ENCODE measurements around the gene SMYD3.

The SMYD3 gene

GRCh38 chr1:246136477-246136876 lies 370.6 kb downstream of the SMYD3 start:
- DNase-seq = no peak

- no peak for DNase-seq
Observed at GRCh38 chr1:246134789-246135188, 372.3 kb downstream of the SMYD3 start.

GRCh38 chr1:246131095-246131494 lies 376.0 kb downstream of the SMYD3 start:
- no peak for DNase-seq

- DNase-seq = no peak
Observed at GRCh38 chr1:246128494-246129069, 378.5 kb downstream of the SMYD3 start.

- DNase-seq = no peak
Observed at GRCh38 chr1:246126580-246126979, 380.5 kb downstream of the SMYD3 start.

- no peak for DNase-seq
Observed at GRCh38 chr1:246122071-246122470, 385.0 kb downstream of the SMYD3 start.

GRCh38 chr1:246121533-246121932 lies 385.5 kb downstream of the SMYD3 start:
- peak; percentile 22 for DNase-seq

- peak; percentile 83 for DNase-seq
Observed at GRCh38 chr1:246117066-246117791, 389.9 kb downstream of the SMYD3 start.

- DNase-seq = no peak
Observed at GRCh38 chr1:246114369-246114768, 392.7 kb downstream of the SMYD3 start.

GRCh38 chr1:246113555-246114095 lies 393.5 kb downstream of the SMYD3 start:
- DNase-seq = peak; percentile 58

GRCh38 chr1:246111570-246111969 lies 395.5 kb downstream of the SMYD3 start:
- DNase-seq = no peak

GRCh38 chr1:246110343-246111219 lies 396.5 kb downstream of the SMYD3 start:
- DNase-seq = peak; percentile 95

- DNase-seq = peak; percentile 32
Observed at GRCh38 chr1:246108278-246108925, 398.7 kb downstream of the SMYD3 start.

GRCh38 chr1:246107516-246108277 lies 399.4 kb downstream of the SMYD3 start:
- DNase-seq = peak; percentile 69

GRCh38 chr1:246106342-246106763 lies 400.7 kb downstream of the SMYD3 start:
- DNase-seq = no peak

- DNase-seq = no peak
Observed at GRCh38 chr1:246104927-246105326, 402.2 kb downstream of the SMYD3 start.

GRCh38 chr1:246099570-246099969 lies 407.5 kb downstream of the SMYD3 start:
- no peak for DNase-seq

GRCh38 chr1:246096356-246096755 lies 410.7 kb downstream of the SMYD3 start:
- DNase-seq = no peak

GRCh38 chr1:246095443-246095842 lies 411.6 kb downstream of the SMYD3 start:
- DNase-seq = no peak

GRCh38 chr1:246093230-246093629 lies 413.8 kb downstream of the SMYD3 start:
- no peak for DNase-seq

GRCh38 chr1:246092136-246092535 lies 414.9 kb downstream of the SMYD3 start:
- DNase-seq = no peak

GRCh38 chr1:246091477-246091876 lies 415.6 kb downstream of the SMYD3 start:
- no peak for DNase-seq
